NB4 (cell line): ENCODE results near the gene CD24.

Experiments
- CTCF ChIP-seq: IDR thresholded peaks from one replicate; pipeline ENCODE4 v1.5.1; 2012; ENCODE audit warnings: low read depth, low read length
- MYC ChIP-seq: IDR thresholded peaks from 2 replicates; pipeline ENCODE4 v1.6.1; 2011; ENCODE audit warnings: low read depth, low read length
- POLR2A ChIP-seq: IDR thresholded peaks from 2 replicates; pipeline ENCODE4 v1.6.1; 2011; ENCODE audit warnings: mild to moderate bottlenecking; ENCODE audit not compliant: insufficient read length; ENCODE audit errors: extremely low read depth
- TF ChIP-seq, protein P1 (sequence below): IDR thresholded peaks from 2 replicates; pipeline ENCODE4 v1.6.1; 2011; ENCODE audit warnings: low read depth, low read length

- TF ChIP-seq CTCF = no peak
- TF ChIP-seq POLR2A = no peak
- TF ChIP-seq, protein P1, sequence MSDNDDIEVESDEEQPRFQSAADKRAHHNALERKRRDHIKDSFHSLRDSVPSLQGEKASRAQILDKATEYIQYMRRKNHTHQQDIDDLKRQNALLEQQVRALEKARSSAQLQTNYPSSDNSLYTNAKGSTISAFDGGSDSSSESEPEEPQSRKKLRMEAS = no peak
- no peak for TF ChIP-seq MYC
Observed at GRCh38 chr6:106966229-106966628, 8.3 kb downstream of the CD24 start.
